HepG2 (cell line): ENCODE results near the gene PRKAG1. TPM values are rescaled to one million over a fixed set of nuclear protein-coding genes. Genes with fewer than 3 reads are reported as not detected.

Experiments used
- HNRNPLL ChIP-seq: fragments of 200-400 bp; formaldehyde crosslinking; IDR thresholded peaks from 2 replicates; pipeline ENCODE4 v1.6.1; 2017; ENCODE audit warnings: mild to moderate bottlenecking, low read depth, low read length; ENCODE audit not compliant: poor library complexity, severe bottlenecking
- IRF2 ChIP-seq: IDR thresholded peaks from 2 replicates; pipeline ENCODE4 v1.6.1; 2018; ENCODE audit warnings: missing genetic modification reagents, missing compliant biosample characterization
- ISL2 ChIP-seq: sonication (generic); formaldehyde crosslinking; IDR thresholded peaks from 2 replicates; pipeline ENCODE4 v1.5.0; 2020; ENCODE audit warnings: missing genetic modification reagents
- ISX ChIP-seq: sonication (generic); formaldehyde crosslinking; conservative IDR thresholded peaks from 2 replicates; pipeline ENCODE4 v1.5.0; 2020; ENCODE audit warnings: missing genetic modification reagents
- MATR3 ChIP-seq: sonication (generic); formaldehyde crosslinking; IDR thresholded peaks from 2 replicates; pipeline ENCODE4 v1.4.0; 2020; ENCODE audit warnings: missing genetic modification reagents
- NONO ChIP-seq, 2 experiments: fragments of 450-650 bp in 1 of 2; sonication (generic) in 1 of 2; formaldehyde crosslinking in 1 of 2; IDR thresholded peaks in 1 of 2; conservative IDR thresholded peaks in 1 of 2; 2 replicates each; pipeline versions ENCODE4 v1.6.1 to v1.8.0; 2017 to 2022; ENCODE audit warnings: mild to moderate bottlenecking in 1 of 2, missing genetic modification reagents in 1 of 2, moderate library complexity in 1 of 2
- POLR2AphosphoS2 ChIP-seq: IDR thresholded peaks from 2 replicates; pipeline ENCODE4 v1.6.1; 2011; ENCODE audit warnings: low read depth, low read length, improper control_type of control experiment
- ZBTB40 ChIP-seq, 2 experiments: fragments of 450-650 bp in 1 of 2; sonication (generic) in 1 of 2; formaldehyde crosslinking in 1 of 2; IDR thresholded peaks; 2 replicates each; pipeline versions ENCODE4 v1.6.1 to v1.8.0; 2016 to 2022; ENCODE audit warnings: antibody characterized with exemption in 1 of 2, mild to moderate bottlenecking in 1 of 2, missing genetic modification reagents in 1 of 2
- ZBTB44 ChIP-seq: sonication (generic); formaldehyde crosslinking; IDR thresholded peaks from 2 replicates; pipeline ENCODE4 v1.4.0; 2020; ENCODE audit warnings: missing genetic modification reagents
- ZNF549 ChIP-seq: sonication (generic); formaldehyde crosslinking; IDR thresholded peaks from 2 replicates; pipeline ENCODE4 v1.5.0; 2020; ENCODE audit warnings: missing genetic modification reagents
- ZNF609 ChIP-seq: sonication (generic); formaldehyde crosslinking; IDR thresholded peaks from 2 replicates; pipeline ENCODE4 v1.4.0; 2020; ENCODE audit warnings: mild to moderate bottlenecking, missing genetic modification reagents, borderline replicate concordance
- polyA plus RNA-seq, 8 experiments: library from polyadenylated mRNA; depleted of rRNA in 3 of 8; stranded (reverse) in 7 of 8; unstranded in 1 of 8; fragments of >200 nt; fragmentation: Illumina TruSeq in 4 of 8; extraction: Trizol in 4 of 8; gene quantifications; 2 replicates each; pipeline versions ENCODE4 v1.2.1 to v1.2.3, GENCODE V29; 2011 to 2016; ENCODE audit warnings: low read depth in 4 of 8, missing spikeins in 1 of 8, mixed read lengths in 1 of 8; ENCODE audit not compliant: insufficient read depth in 1 of 8
- total RNA-seq, 5 experiments: library from RNA; depleted of rRNA; stranded (reverse); fragments of >200 nt; fragmentation: Illumina TruSeq; extraction: Trizol; gene quantifications; 2 replicates each; pipeline ENCODE4 v1.2.3, GENCODE V29; 2016; ENCODE audit warnings: low read depth in 1 of 5

The PRKAG1 gene
- total and polyA plus RNA-seq, 2 of the 13 experiments (the other 11 are each of a cell fraction or from before 2014, with no cell fraction given), result 26.1 to 32.8 TPM

- TF ChIP-seq ZBTB40 (IDR thresholded peaks at IDR 0.05) (no peak), ZBTB40 (CRISPR knock-in tag; IDR thresholded peaks at IDR 0.05) (no peak), IRF2 (CRISPR knock-in tag) (no peak), ZBTB44 (no peak), NONO (IDR thresholded peaks at IDR 0.05) (no peak), NONO (CRISPR knock-in tag; conservative IDR thresholded peaks at IDR 0.05) (no peak), HNRNPLL (no peak), ISL2 (CRISPR knock-in tag) (no peak), ZNF549 (CRISPR knock-in tag) (no peak), ZNF609 (CRISPR knock-in tag) (no peak), ISX (CRISPR knock-in tag) (no peak), POLR2AphosphoS2 (no peak), MATR3 (CRISPR knock-in tag) (no peak)
These were observed 62.1 kb downstream of the PRKAG1 start (continued) for GRCh38 chr12:48956279-48957140.
